PC-3 (cell line): ENCODE data around the gene SRSF7. TPM values are rescaled to one million over a fixed set of nuclear protein-coding genes. Genes with fewer than 3 reads are reported as not detected.

Experiments used
- ATAC-seq: fragments of 200-7000 bp; cut with Tn5 transposase; 2 replicates; pipeline ENCODE4 v1.9.1; 2020; ENCODE audit warnings: mild to moderate bottlenecking, moderate library complexity
- BruUV-seq: library from RNA; stranded (reverse); fragments of 400-500 nt; replicated peaks from 2 replicates; lab custom pipeline; 2021; lab: Mats Ljungman, UMichigan
- CTCF ChIA-PET: fragments of 300-600 bp; sonication (Branson Sonifier 250); formaldehyde crosslinking; loops from one replicate; lab custom pipeline; 2022; ENCODE audit warnings: antibody characterized with exemption; lab: Charles Lee
- POLR2A ChIA-PET: fragments of 300-600 bp; sonication (Branson Sonifier 250); formaldehyde crosslinking; loops from one replicate; lab custom pipeline; 2022; ENCODE audit warnings: antibody characterized with exemption; ENCODE audit not compliant: unreplicated experiment; lab: Charles Lee
- DNase-seq: peaks from one replicate; pipeline ENCODE4 v3.0.0-alpha.2; 2015
- H2AFZ ChIP-seq: fragments of 300-600 bp; sonication (generic); 2 replicates; pipeline ENCODE4 v1.6.0; 2016; ENCODE audit warnings: antibody characterized with exemption, low read length
- H3F3A ChIP-seq: fragments of 300-600 bp; sonication (generic); one replicate; pipeline ENCODE4 v1.6.0; 2017; ENCODE audit warnings: antibody characterized with exemption, low read length, control low read depth, mild to moderate bottlenecking; ENCODE audit not compliant: unreplicated experiment
- H3K27ac ChIP-seq: fragments of 300-600 bp; sonication (generic); 2 replicates; pipeline ENCODE4 v1.5.1; 2016; ENCODE audit warnings: mild to moderate bottlenecking, low read length
- H3K27me3 ChIP-seq: fragments of 300-600 bp; sonication (generic); 2 replicates; pipeline ENCODE4 v1.6.1; 2016; ENCODE audit warnings: low read length, mixed read lengths
- H3K36me3 ChIP-seq: fragments of 300-600 bp; sonication (generic); 2 replicates; pipeline ENCODE4 v1.6.1; 2016; ENCODE audit warnings: low read depth, mixed run types, low read length, mixed read lengths
- H3K4me1 ChIP-seq: fragments of 300-600 bp; sonication (generic); 2 replicates; pipeline ENCODE4 v1.5.1; 2016; ENCODE audit warnings: low read length; ENCODE audit not compliant: insufficient read depth
- H3K4me2 ChIP-seq: fragments of 300-600 bp; sonication (generic); 2 replicates; pipeline ENCODE4 v1.6.0; 2016; ENCODE audit warnings: low read length
- H3K4me3 ChIP-seq: fragments of 300-600 bp; sonication (generic); 2 replicates; pipeline ENCODE4 v1.5.1; 2016; ENCODE audit warnings: mild to moderate bottlenecking, low read length, mixed read lengths
- H3K79me2 ChIP-seq: fragments of 300-600 bp; sonication (generic); 2 replicates; pipeline ENCODE4 v1.6.1; 2017; ENCODE audit warnings: low read length, mixed read lengths
- H3K9ac ChIP-seq: fragments of 300-600 bp; sonication (generic); 2 replicates; pipeline ENCODE4 v1.6.0; 2016; ENCODE audit warnings: mild to moderate bottlenecking, low read length
- H3K9me2 ChIP-seq: fragments of 300-600 bp; sonication (generic); replicated peaks from 2 replicates; pipeline ENCODE4 v1.6.1; 2016; ENCODE audit warnings: mixed run types, low read length, mixed read lengths
- H3K9me3 ChIP-seq: fragments of 300-600 bp; sonication (generic); 2 replicates; pipeline ENCODE4 v1.6.1; 2016; ENCODE audit warnings: low read length, mixed read lengths
- H4K20me1 ChIP-seq: fragments of 300-600 bp; sonication (generic); 2 replicates; pipeline ENCODE4 v1.6.1; 2016; ENCODE audit warnings: low read length, mixed read lengths
- EZH2 ChIP-seq: fragments of 300-600 bp; sonication (generic); IDR thresholded peaks from one replicate; pipeline ENCODE4 v1.6.1; 2017; ENCODE audit warnings: antibody characterized with exemption, mild to moderate bottlenecking, low read length; ENCODE audit not compliant: unreplicated experiment
- EZH2phosphoT487 ChIP-seq: fragments of 300-600 bp; sonication (generic); IDR thresholded peaks from 2 replicates; pipeline ENCODE4 v1.6.1; 2018; ENCODE audit warnings: mild to moderate bottlenecking, antibody characterized with exemption, low read length, borderline replicate concordance
- intact Hi-C: fragments of 100-400 bp; cut with micrococcal nuclease; formaldehyde crosslinking; loops from 2 replicates; pipeline ENCODE4 v1.9.0; 2023
- total RNA-seq: library from RNA; depleted of rRNA; stranded (reverse); fragments of >200 nt; gene quantifications from 2 replicates; pipeline ENCODE4 v1.2.3, GENCODE V29; 2014
- TF ChIP-seq, protein P1 (sequence below): fragments of 300-600 bp; sonication (generic); conservative IDR thresholded peaks from 2 replicates; pipeline ENCODE4 v1.5.1; 2017; ENCODE audit warnings: antibody characterized with exemption, low read depth, mild to moderate bottlenecking, low read length

SRSF7 gene
- total RNA-seq, 1 experiment from 2014 or later = 160 TPM

DNA sequence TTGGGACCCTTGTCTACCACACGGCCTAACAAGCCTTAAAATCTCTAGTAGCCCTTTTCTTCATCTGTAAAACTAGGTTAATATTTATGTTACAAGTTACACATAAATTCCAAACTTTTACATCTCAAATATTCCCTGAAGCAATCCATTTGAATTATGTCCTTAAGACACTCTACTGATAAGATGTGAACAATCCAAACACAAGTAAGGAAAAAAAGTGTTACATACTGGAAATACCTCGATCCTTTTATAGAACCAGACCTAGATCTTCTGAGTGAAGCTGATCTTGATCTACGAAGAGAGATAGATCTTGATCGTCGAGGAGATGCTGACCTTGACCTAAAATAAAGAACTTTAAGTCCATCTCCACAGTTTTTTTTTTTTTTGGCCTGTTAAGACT lies 3.3 kb downstream of the SRSF7 start:
- no peak for DNase-seq
- no peak overlapping the region for H2AFZ ChIP-seq
- no TSS peak for BruUV-seq
- peaks cover 71% of the 10 kb centered on the region for H3K36me3 ChIP-seq
- ATAC-seq = no peak
- intact Hi-C loops = no loop called here
- peaks cover 74% of the 10 kb centered on the region for H3K79me2 ChIP-seq
- H3K9me3 ChIP-seq = no peaks in the 10 kb centered on the region
- H3F3A ChIP-seq = peaks cover 12% of the 10 kb centered on the region
- no peak overlapping the region for H3K27ac ChIP-seq
- no peaks in the 10 kb centered on the region for H3K9me2 ChIP-seq
- no peaks in the 10 kb centered on the region for H3K27me3 ChIP-seq
- TF ChIP-seq EZH2phosphoT487 (no peak), EZH2 (no peak)
- TF ChIP-seq, protein P1, sequence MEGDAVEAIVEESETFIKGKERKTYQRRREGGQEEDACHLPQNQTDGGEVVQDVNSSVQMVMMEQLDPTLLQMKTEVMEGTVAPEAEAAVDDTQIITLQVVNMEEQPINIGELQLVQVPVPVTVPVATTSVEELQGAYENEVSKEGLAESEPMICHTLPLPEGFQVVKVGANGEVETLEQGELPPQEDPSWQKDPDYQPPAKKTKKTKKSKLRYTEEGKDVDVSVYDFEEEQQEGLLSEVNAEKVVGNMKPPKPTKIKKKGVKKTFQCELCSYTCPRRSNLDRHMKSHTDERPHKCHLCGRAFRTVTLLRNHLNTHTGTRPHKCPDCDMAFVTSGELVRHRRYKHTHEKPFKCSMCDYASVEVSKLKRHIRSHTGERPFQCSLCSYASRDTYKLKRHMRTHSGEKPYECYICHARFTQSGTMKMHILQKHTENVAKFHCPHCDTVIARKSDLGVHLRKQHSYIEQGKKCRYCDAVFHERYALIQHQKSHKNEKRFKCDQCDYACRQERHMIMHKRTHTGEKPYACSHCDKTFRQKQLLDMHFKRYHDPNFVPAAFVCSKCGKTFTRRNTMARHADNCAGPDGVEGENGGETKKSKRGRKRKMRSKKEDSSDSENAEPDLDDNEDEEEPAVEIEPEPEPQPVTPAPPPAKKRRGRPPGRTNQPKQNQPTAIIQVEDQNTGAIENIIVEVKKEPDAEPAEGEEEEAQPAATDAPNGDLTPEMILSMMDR = no peak
- H3K4me2 ChIP-seq = peak overlapping the region; percentile 86
- no peak overlapping the region for H3K9ac ChIP-seq
- H3K4me3 ChIP-seq = peak overlapping the region; percentile 98
- H4K20me1 ChIP-seq = peaks cover 78% of the 10 kb centered on the region
- CTCF ChIA-PET = interaction anchor here (0.7 kb wide), 2 partner anchors 8 to 146 kb away, joined by 4 to 5 read pairs; no protein-coding TSS in a partner anchor
- peaks cover 34% of the 10 kb centered on the region for H3K4me1 ChIP-seq
- POLR2A ChIA-PET = interaction anchor here (0.6 kb wide), 2 partner anchors 523 to 1816 kb away, joined by 3 to 4 read pairs; no protein-coding TSS in a partner anchor

DNA sequence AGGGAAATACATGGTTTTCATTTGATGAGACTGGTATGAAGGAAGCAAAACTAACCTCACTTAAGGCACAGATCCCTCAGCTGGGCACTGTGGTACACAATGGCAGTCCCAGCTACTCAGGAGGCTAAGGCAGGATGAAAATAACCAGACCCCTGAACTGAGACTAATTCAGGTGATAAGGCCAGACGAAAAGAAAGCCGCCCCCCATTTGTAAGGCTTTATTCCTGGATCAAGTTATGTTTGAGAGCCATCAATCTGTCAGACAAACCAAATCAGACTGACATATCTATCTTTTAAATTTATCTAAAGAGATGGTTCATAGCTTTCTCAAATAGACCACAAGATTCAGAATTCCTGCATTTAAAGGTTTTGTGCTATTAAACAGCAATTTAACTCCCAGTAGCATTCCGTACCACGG lies 4.1 kb downstream of the SRSF7 start:
- Histone ChIP-seq H4K20me1 (peaks cover 81% of the 10 kb centered on the region), H3K27ac (no peak overlapping the region), H3K9me3 (no peaks in the 10 kb centered on the region), H3K79me2 (peaks cover 74% of the 10 kb centered on the region), H3K4me1 (peaks cover 34% of the 10 kb centered on the region), H3F3A (peaks cover 16% of the 10 kb centered on the region), H3K9ac (no peak overlapping the region), H3K4me2 (peak overlapping the region; percentile 86), H3K27me3 (no peaks in the 10 kb centered on the region), H3K36me3 (peaks cover 71% of the 10 kb centered on the region), H3K9me2 (no peaks in the 10 kb centered on the region), H2AFZ (no peak overlapping the region), H3K4me3 (peak overlapping the region; percentile 98)
- DNase-seq (no peak), ATAC-seq (no peak)
- intact Hi-C loops = no loop called here
- TF ChIP-seq, protein P1 = no peak
- CTCF ChIA-PET = no interaction called here
- BruUV-seq = no TSS peak
- POLR2A ChIA-PET = interaction anchor here (0.6 kb wide), 3 partner anchors 394 to 1815 kb away, joined by 3 to 5 read pairs (median 4); no protein-coding TSS in a partner anchor

DNA sequence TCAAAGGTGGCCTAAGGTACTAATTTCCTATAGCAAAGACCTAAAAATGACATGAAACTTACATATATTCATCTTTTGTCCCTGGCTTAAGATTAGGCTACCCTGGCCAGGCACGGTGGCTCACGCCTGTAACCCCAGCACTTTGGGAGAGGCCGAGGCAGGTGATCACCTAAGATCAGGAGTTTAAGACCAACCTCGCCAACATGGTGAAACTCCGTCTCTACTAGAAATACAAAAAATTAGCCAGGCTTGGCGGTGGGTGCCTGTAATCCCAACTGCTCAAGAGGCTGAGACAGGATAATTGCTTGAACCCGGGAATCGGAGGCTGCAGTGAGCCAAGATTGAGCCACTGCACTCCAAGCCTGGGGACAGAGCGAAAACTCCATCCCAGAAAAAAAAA lies 5.9 kb downstream of the SRSF7 start:
- Histone ChIP-seq H3K27me3 (no peaks in the 10 kb centered on the region), H3K9me2 (no peaks in the 10 kb centered on the region), H3K9ac (no peak overlapping the region), H3K4me1 (peaks cover 27% of the 10 kb centered on the region), H3K9me3 (no peaks in the 10 kb centered on the region), H3K36me3 (peaks cover 71% of the 10 kb centered on the region), H4K20me1 (peaks cover 85% of the 10 kb centered on the region), H3F3A (peaks cover 26% of the 10 kb centered on the region), H3K79me2 (peaks cover 65% of the 10 kb centered on the region), H3K4me2 (no peak overlapping the region; the same call in 1 of the 2 replicates), H3K4me3 (no peak overlapping the region), H2AFZ (no peak overlapping the region), H3K27ac (no peak overlapping the region)
- no TSS peak for BruUV-seq
- DNase-seq (no peak), ATAC-seq (no peak)
- TF ChIP-seq EZH2phosphoT487 (no peak), EZH2 (no peak)
- TF ChIP-seq, protein P1 = no peak
- CTCF ChIA-PET = no interaction called here
- intact Hi-C loops = no loop called here
- POLR2A ChIA-PET = no interaction called here
